Measurements from ENCODE around the gene TMEM30B.

GRCh38 chr14:61280092-61280525 lies 1.0 kb downstream of the TMEM30B start:
- TF ChIP-seq CTCF (IDR thresholded peaks at IDR 0.05), result no peak
- TF ChIP-seq POLR2A (IDR thresholded peaks at IDR 0.05), result no peak

Data from Peyer's patch (tissue), 4 donors.